ENCODE measurements around the gene CCDC149. TPM values are rescaled to one million over a fixed set of nuclear protein-coding genes. Genes with fewer than 3 reads are reported as not detected.

CCDC149 gene
- total and polyA plus RNA-seq, 8 donors: 18.8 to 26.1 (median 22.0) TPM

GRCh38 chr4:24878636-24879016 is 34.2 kb downstream of the CCDC149 start:
- Histone ChIP-seq H3K27me3 (no peaks in the 10 kb centered on the region), H3K4me3 (no peak overlapping the region), H3K4me1 (no peaks in the 10 kb centered on the region), H3K36me3 (peaks cover 0 to 9% of the 10 kb centered on the region in 2 donors), H3K27ac (no peak overlapping the region), H3K9me3 (no peaks in the 10 kb centered on the region)
- no peak for TF ChIP-seq CTCF (IDR thresholded peaks at IDR 0.05)
- no peak for DNase-seq
- no peak for ATAC-seq
- intact Hi-C loops (cut with DNase I): no loop called here

GRCh38 chr4:24877868-24878635 is 34.8 kb downstream of the CCDC149 start:
- no peak for TF ChIP-seq CTCF (IDR thresholded peaks at IDR 0.05)
- no peaks in the 10 kb centered on the region for H3K9me3 ChIP-seq

GRCh38 chr4:24876431-24876830 is 36.4 kb downstream of the CCDC149 start:
- peak in 1 of 4 donors; percentile 49 for DNase-seq
- Histone ChIP-seq H3K36me3 (peaks cover 0 to 24% of the 10 kb centered on the region in 2 donors), H3K4me3 (no peak overlapping the region), H3K27ac (no peak overlapping the region), H3K27me3 (no peaks in the 10 kb centered on the region), H3K9me3 (no peaks in the 10 kb centered on the region), H3K4me1 (no peaks in the 10 kb centered on the region)
- ATAC-seq: peak; percentile 90
- TF ChIP-seq CTCF (IDR thresholded peaks at IDR 0.05): no peak
- intact Hi-C loops (cut with DNase I): no loop called here

More at GRCh38 chr4:24877868-24878635, 34.8 kb downstream of the CCDC149 start:
- Histone ChIP-seq H3K27ac (no peak overlapping the region), H3K4me1 (no peaks in the 10 kb centered on the region), H3K36me3 (peaks cover 0 to 14% of the 10 kb centered on the region in 2 donors), H3K4me3 (no peak overlapping the region), H3K27me3 (no peaks in the 10 kb centered on the region)
- DNase-seq (no peak), ATAC-seq (no peak)
- intact Hi-C loops (cut with DNase I): no loop called here

GRCh38 chr4:24872720-24873119 is 40.1 kb downstream of the CCDC149 start:
- no peak for DNase-seq
- ATAC-seq: no peak
- Histone ChIP-seq H3K36me3 (peaks cover 0 to 46% of the 10 kb centered on the region in 2 donors), H3K4me3 (no peak overlapping the region), H3K27ac (no peak overlapping the region), H3K9me3 (no peaks in the 10 kb centered on the region), H3K27me3 (no peaks in the 10 kb centered on the region), H3K4me1 (no peaks in the 10 kb centered on the region)
- TF ChIP-seq CTCF (IDR thresholded peaks at IDR 0.05): no peak
- intact Hi-C loops (cut with DNase I): no loop called here

- ATAC-seq (no peak), DNase-seq (no peak)
- Histone ChIP-seq H3K36me3 (peaks cover 0 to 53% of the 10 kb centered on the region in 2 donors), H3K27ac (no peak overlapping the region), H3K9me3 (no peaks in the 10 kb centered on the region), H3K4me3 (no peak overlapping the region), H3K27me3 (no peaks in the 10 kb centered on the region), H3K4me1 (no peaks in the 10 kb centered on the region)
- intact Hi-C loops (cut with DNase I): no loop called here
- TF ChIP-seq CTCF (IDR thresholded peaks at IDR 0.05): no peak
Observed at GRCh38 chr4:24871210-24871609, 41.6 kb downstream of the CCDC149 start.

Data from left lung (tissue), 10 donors.